GM18517 (cell line): ENCODE data around the gene GABRR2.
A peak's percentile ranks its signal among the peaks of the same experiment; 100 is the strongest.

Source experiments
- ATAC-seq: cut with Tn5 transposase; IDR thresholded peaks from one replicate; pipeline ENCODE4 v1.9.1; 2021; ENCODE audit warnings: mild to moderate bottlenecking, moderate library complexity; ENCODE audit not compliant: unreplicated experiment

The GABRR2 gene

GRCh38 chr6:89315249-89315885 is at the start of gene GABRR2:
GABRR2 (minus strand) TSS chr6:89315299; CDS start chr6:89315165, 134 bp downstream.
- no peak for ATAC-seq

GRCh38 chr6:89364586-89364985 is 49.5 kb upstream of the GABRR2 start:
- ATAC-seq = no peak

GRCh38 chr6:89361171-89361570 is 46.1 kb upstream of the GABRR2 start:
- no peak for ATAC-seq

- peak; percentile 52 for ATAC-seq
These were observed 45.4 kb upstream of the GABRR2 start for GRCh38 chr6:89360415-89360999.

GRCh38 chr6:89359561-89359960 is 44.5 kb upstream of the GABRR2 start:
- ATAC-seq = no peak

- ATAC-seq = peak; percentile 53
These were observed 42.3 kb upstream of the GABRR2 start for GRCh38 chr6:89357390-89357789.

- ATAC-seq = no peak
These were observed 41.6 kb upstream of the GABRR2 start for GRCh38 chr6:89356642-89357170.

GRCh38 chr6:89355511-89356194 is 40.6 kb upstream of the GABRR2 start:
- no peak for ATAC-seq

- ATAC-seq = no peak
These were observed 38.7 kb upstream of the GABRR2 start for GRCh38 chr6:89353702-89354392.

- ATAC-seq = no peak
These were observed 38.0 kb upstream of the GABRR2 start for GRCh38 chr6:89353118-89353556.

GRCh38 chr6:89352278-89353117 is 37.4 kb upstream of the GABRR2 start, which contains the start of gene UBE2J1:
UBE2J1 (minus strand) TSS chr6:89352722; CDS start chr6:89352569, 153 bp downstream.
- peak; percentile 31 for ATAC-seq

- ATAC-seq = no peak
These were observed 36.7 kb upstream of the GABRR2 start for GRCh38 chr6:89351671-89352277.

GRCh38 chr6:89350281-89350966 is 35.3 kb upstream of the GABRR2 start:
- ATAC-seq = peak; percentile 51

GRCh38 chr6:89348372-89348771 is 33.3 kb upstream of the GABRR2 start:
- ATAC-seq = no peak

GRCh38 chr6:89347825-89348224 is 32.7 kb upstream of the GABRR2 start:
- ATAC-seq = no peak

- no peak for ATAC-seq
These were observed 31.3 kb upstream of the GABRR2 start for GRCh38 chr6:89346433-89346832.

GRCh38 chr6:89339565-89339964 is 24.5 kb upstream of the GABRR2 start:
- no peak for ATAC-seq

GRCh38 chr6:89335164-89335563 is 20.1 kb upstream of the GABRR2 start:
- ATAC-seq = no peak

- no peak for ATAC-seq
These were observed 15.8 kb upstream of the GABRR2 start for GRCh38 chr6:89330910-89331309.
